Hepatocyte (in vitro differentiated cells): ENCODE data around the gene TMEM270.

Source experiments
- CTCF ChIP-seq: fragments of 200-600 bp; sonication (generic); IDR thresholded peaks from 2 replicates; pipeline ENCODE4 v1.5.1; 2016; ENCODE audit warnings: antibody characterized with exemption, mild to moderate bottlenecking; ENCODE audit not compliant: poor library complexity
- EZH2 ChIP-seq: fragments of 200-600 bp; sonication (generic); IDR thresholded peaks from 2 replicates; pipeline ENCODE4 v1.6.1; 2016; ENCODE audit warnings: antibody characterized with exemption, mild to moderate bottlenecking, borderline replicate concordance

GRCh38 chr7:73905360-73905759 is 44.4 kb downstream of the TMEM270 start:
- TF ChIP-seq CTCF = no peak
- no peak for TF ChIP-seq EZH2
